Right lobe of liver (tissue), 4 donors: ENCODE data around the gene GSN.

ENCODE experiments used
- POLR2A ChIP-seq: fragments of 450-650 bp; IDR thresholded peaks from one replicate; pipeline ENCODE4 v1.6.1; 2017; ENCODE audit warnings: antibody characterized with exemption, mild to moderate bottlenecking
- TF ChIP-seq, protein P1 (sequence below), 4 donors: fragments of 200-600 bp in 3 of 4; fragments of 450-650 bp in 1 of 4; IDR thresholded peaks; one replicate each; pipeline versions ENCODE4 v1.5.1 to v1.8.0; 2016 to 2022; ENCODE audit warnings: antibody characterized with exemption in 4 of 4, mild to moderate bottlenecking in 2 of 4
- donor health status: DM: no; HTN: no; CAD: no.
- donor health status: DM: no; HTN: no; CAD: no.
- donor health status: DM: no; HTN: yes; CAD: no.

DNA sequence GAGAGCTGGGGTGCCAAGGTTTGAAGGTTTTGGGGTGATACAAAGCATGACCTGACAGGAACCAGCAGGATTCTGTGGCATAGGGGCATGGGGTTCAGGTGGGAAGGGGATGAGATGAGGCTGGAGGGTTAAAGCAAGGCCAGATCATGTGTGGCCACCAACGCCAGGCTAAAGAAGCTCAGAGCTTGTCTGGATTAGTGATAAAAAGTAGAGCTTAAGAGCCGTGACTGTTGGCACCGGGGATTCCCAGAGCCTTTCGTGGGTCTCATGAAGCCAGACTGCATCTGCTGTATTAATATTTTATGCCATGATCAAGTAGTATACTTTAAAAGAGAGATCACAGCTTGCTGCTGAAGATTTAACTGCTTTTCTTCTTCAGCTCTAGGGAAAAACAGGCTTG, 8.5 kb upstream of the GSN start:
- TF ChIP-seq POLR2A: no peak
- TF ChIP-seq, protein P1, sequence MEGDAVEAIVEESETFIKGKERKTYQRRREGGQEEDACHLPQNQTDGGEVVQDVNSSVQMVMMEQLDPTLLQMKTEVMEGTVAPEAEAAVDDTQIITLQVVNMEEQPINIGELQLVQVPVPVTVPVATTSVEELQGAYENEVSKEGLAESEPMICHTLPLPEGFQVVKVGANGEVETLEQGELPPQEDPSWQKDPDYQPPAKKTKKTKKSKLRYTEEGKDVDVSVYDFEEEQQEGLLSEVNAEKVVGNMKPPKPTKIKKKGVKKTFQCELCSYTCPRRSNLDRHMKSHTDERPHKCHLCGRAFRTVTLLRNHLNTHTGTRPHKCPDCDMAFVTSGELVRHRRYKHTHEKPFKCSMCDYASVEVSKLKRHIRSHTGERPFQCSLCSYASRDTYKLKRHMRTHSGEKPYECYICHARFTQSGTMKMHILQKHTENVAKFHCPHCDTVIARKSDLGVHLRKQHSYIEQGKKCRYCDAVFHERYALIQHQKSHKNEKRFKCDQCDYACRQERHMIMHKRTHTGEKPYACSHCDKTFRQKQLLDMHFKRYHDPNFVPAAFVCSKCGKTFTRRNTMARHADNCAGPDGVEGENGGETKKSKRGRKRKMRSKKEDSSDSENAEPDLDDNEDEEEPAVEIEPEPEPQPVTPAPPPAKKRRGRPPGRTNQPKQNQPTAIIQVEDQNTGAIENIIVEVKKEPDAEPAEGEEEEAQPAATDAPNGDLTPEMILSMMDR (IDR thresholded peaks at IDR 0.05): no peak
